NOMO-1 (cell line): Measurements from ENCODE around the gene TIMM50.

ENCODE experiments used
- DNase-seq, 2 experiments: peaks; one replicate each; lab custom pipeline; 2025; ENCODE audit not compliant: unreplicated experiment in 2 of 2; lab: John Stamatoyannopoulos, UW

The TIMM50 gene

GRCh38 chr19:39498798-39499642 lies 18.4 kb downstream of the TIMM50 start, which contains the start of gene DLL3:
Gene DLL3, plus strand, starts transcription at chr19:39498947. Its CDS starts 28 bp downstream, at chr19:39498975.
- DNase-seq = no peak

- no peak for DNase-seq
Observed at GRCh38 chr19:39499932-39500331, 19.3 kb downstream of the TIMM50 start.

DNA sequence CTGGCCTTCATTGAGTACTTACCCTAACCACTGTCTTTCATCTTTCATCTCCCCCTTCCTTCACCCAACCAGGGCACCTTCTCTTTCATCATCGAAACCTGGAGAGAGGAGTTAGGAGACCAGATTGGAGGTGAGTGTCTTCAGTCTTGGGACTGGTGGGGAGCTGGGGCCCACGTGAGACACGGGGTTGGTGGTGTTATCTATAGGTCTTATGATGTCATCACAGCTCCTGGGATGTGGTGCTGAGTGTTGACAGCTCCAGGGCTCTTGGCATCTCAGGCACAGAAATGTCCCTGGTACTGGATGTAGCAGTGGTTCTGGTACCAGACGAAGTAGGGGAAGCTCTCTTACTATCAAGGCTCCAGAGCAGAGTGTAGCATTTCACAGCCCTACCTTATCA lies 19.9 kb downstream of the TIMM50 start:
- DNase-seq = no peak

DNA sequence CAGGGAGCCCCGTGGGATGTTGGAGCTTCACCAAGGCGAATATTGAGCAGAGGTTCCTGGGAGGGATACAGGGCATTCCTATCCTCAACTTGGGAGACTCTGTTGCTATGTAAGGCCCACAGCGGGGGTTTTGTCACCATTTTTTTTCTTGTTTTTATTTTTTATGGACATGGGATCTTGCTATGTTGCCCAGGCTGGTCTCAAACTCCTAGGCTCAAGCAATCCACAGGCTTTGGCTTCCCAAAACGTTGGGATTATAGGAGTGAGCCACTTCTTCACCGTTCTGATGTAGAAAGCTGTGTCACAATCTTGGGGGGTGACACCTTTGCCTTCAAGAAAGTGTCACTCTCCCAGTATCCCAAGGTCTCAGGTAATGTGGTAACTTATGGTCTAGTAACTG lies 20.7 kb downstream of the TIMM50 start:
- no peak for DNase-seq

- DNase-seq = peak; percentile 49 to 68
Observed at GRCh38 chr19:39502640-39503417, 22.2 kb downstream of the TIMM50 start.

- no peak for DNase-seq
Observed at GRCh38 chr19:39506598-39506943, 25.9 kb downstream of the TIMM50 start.

GRCh38 chr19:39506944-39507714 lies 26.5 kb downstream of the TIMM50 start:
- peak in 1 of 2 experiments; percentile 20 for DNase-seq

- DNase-seq = no peak
Observed at GRCh38 chr19:39507715-39508364, 27.2 kb downstream of the TIMM50 start.

GRCh38 chr19:39508629-39509028 lies 28.0 kb downstream of the TIMM50 start:
- no peak for DNase-seq

DNA sequence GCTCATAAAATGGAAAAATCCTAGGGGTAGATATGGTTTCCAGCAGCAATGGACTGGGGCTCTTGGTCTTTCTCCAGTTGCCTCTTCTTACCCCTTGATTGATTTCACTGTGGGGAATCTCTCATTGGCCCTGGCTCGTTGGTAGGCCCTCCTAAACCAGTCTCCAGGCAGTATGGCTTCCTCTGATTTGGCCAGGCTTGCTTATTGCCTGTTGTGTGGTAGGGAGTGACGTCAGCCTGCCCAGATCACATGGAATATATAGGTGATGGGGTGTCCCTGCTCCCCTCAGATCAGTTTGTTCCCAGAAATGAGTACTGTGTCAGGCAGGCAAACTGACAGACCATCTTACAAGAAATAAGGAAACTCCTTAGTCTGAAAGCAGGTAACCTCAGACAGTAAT lies 28.6 kb downstream of the TIMM50 start:
- no peak for DNase-seq

DNA sequence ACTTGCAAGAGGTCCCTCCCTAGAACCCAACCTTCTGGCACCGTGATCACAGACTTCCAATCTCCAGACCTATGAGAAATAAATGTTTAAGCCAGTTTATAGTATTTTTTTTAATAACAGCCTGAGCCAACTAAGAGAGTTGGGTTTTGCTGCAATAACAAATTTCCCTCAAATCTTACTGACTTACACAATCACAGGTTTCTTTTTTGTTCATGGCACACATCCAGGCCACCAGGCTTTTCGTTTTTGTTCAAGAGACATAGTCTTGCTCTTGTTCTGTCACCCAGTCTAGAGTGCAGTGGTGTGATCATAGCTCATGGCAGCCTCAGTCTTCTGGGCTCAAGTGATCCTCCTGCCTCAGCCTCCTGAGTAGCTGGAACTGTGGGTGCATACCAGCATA lies 32.4 kb downstream of the TIMM50 start:
- no peak for DNase-seq

- DNase-seq = no peak
Observed at GRCh38 chr19:39514840-39515550, 34.4 kb downstream of the TIMM50 start, which contains the start of gene SELENOV. Gene SELENOV, plus strand, starts transcription at chr19:39515139. Its CDS starts 74 bp downstream, at chr19:39515213.

DNA sequence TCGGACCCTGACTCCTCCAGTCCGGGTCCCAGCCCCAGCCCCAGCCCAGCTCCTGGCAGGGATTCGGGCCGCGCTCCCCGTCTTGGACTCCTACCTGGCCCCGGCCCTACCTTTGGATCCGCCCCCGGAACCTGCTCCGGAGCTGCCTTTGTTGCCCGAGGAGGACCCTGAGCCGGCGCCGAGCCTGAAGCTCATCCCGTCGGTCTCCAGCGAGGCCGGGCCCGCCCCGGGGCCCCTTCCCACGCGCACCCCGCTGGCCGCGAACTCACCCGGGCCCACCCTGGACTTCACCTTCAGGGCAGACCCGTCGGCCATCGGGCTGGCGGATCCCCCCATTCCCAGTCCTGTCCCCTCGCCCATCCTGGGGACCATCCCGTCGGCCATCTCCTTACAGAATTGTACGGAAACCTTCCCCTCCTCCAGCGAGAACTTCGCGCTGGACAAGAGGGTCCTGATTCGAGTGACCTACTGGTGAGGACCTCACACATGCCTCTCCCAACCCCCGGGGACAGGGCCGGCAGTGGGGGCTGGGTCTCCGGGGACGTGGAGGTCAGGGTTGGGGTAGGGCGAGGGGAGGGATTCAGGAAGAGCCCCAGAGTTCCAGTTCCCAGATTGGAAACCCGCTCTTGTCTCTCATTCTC lies 35.0 kb downstream of the TIMM50 start:
- no peak for DNase-seq

DNA sequence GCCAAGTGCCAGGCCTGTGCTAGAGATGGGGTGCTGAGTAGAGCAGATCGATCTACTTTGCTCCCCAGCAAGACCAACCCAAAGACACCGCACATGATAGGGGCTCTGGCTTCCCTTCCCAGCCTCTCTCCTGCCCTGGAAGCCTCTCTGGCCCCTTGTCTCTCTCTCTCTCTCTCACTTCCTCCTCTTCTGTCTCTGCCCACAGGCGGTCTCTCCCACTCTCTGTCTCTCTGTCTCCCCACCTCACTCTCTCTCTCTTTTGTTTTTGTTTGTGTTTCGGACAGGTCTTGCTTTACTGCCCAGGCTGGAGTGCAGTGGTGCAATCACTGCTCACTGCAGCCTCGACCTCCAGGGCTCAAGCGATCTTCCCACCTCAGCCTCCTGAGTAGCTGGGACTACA lies 35.6 kb downstream of the TIMM50 start:
- no peak for DNase-seq

DNA sequence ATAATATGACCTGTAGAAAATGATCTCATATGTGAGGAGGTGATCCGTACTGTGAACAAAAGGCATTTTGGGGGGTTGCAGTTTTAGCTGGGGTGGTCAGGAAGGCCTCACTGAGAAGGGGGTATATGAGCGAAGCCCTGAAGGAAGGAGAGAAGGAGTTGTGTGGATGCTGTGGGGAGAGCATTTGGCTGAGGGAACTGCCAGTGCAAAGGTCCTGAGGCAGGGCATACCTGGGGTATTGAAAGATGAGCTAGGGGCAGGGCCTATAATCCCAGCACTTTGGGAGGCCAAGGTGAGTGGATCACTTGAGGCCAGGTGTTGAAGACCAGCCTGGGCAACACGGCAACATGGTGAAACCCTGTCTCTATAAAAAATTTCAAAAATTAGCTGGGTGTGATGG lies 36.8 kb downstream of the TIMM50 start:
- DNase-seq = no peak

DNA sequence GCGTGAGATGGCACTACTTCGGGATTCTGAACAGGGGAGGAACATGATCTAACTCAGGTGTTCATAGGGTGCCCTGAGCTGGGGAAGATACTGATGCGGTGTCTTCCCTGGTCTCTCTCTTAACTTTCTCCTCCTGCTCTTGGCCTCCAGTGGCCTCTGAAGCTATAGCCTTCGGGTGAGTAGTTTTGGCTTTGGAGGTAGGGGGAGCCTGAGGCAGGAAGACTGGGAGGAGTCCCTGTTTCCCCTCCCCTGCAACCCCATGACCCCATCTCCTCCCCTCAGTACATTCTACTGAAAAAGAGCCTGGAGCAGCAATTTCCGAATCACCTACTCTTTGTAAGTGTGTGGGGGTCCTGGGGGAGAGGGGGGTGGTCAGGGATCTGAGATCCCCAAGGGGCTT lies 37.8 kb downstream of the TIMM50 start:
- no peak for DNase-seq

DNA sequence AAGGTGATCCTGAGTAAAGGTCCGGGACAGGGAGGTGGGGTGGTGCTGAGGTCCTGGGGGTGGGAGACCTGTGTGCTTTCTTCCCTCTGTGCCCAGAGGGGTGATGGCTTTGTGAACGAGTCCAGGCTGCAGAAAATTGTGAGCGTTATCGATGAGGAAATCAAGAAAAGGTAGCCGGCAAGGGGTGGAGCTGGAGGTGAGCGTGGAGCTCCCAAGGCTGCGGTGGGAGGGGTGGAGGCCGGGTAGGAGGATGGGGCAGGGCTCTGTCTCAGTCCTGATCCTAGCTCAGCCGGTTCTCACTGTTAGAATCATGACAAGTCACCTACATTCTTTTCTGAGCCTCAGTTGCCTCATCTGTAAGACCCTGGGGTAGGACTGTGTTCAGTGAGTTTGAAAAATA lies 38.3 kb downstream of the TIMM50 start:
- DNase-seq = no peak

DNA sequence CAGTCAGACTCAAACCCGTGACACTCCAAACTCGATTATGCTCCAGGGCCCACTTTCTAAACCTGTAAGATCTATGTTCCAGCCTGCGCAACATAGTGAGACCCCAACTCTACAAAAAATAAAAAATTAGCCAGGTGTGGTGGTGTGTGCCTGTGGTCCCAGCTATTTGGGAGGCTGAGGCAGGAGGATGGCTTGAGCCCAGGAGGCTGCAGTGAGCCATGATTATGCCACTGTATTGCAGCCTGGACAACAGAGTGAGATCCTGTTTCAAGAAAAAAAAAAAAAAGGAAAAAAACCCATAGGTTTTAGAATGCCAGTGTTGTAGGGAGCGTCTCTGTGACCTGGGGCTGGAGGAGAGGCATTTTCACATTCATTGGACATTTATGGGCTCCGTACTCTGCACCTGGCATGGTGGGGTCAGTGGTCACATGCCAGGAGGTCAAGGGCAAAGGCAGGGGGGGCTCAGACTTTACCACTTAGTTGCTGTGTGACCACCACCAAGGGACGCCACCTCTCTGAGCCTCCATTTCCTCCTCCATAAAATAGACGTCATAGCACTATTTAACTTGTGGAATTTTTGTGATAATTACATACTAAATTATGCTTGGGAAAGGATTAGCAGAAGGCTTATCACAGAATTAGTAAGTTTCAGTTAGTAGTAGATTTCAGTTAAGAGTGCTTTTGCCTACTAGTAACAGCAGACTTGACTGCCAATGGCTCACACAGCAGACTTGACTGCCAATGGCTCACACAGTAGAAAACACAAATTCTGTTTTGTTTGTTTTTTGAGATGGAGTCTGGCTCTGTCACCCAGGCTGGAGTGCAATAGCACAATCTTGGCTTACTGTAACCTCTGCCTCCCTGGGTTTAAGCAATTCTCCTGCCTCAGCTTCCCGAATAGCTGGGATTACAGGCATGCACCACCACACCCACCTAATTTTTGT lies 40.2 kb downstream of the TIMM50 start:
- no peak for DNase-seq
